IMR-90 (cell line): ENCODE results near the gene ATPAF2. TPM values are rescaled to one million over a fixed set of nuclear protein-coding genes. Genes with fewer than 3 reads are reported as not detected.

Experiments used
- ATAC-seq: fragments of 200-7000 bp; cut with Tn5 transposase; 2 replicates; pipeline ENCODE4 v1.9.1; 2020; ENCODE audit warnings: low read depth, mild to moderate bottlenecking, moderate library complexity
- BruUV-seq: library from RNA; stranded (reverse); fragments of 400-500 nt; replicated peaks from 2 replicates; lab custom pipeline; 2021; lab: Mats Ljungman, UMichigan
- CTCF ChIA-PET: fragments of 300-600 bp; formaldehyde crosslinking; extraction: SDS; loops from one replicate; lab custom pipeline; 2021; ENCODE audit warnings: antibody characterized with exemption; lab: Yijun Ruan, JAX
- POLR2A ChIA-PET: fragments of 300-600 bp; sonication (Branson Sonifier 250); formaldehyde crosslinking; loops from one replicate; lab custom pipeline; 2022; ENCODE audit warnings: antibody characterized with exemption; ENCODE audit not compliant: unreplicated experiment; lab: Charles Lee
- DNase-seq: peaks from one replicate; pipeline ENCODE4 v3.0.0; 2013
- H2AFZ ChIP-seq: replicated peaks from 2 replicates; pipeline ENCODE3; 2013; ENCODE audit warnings: low read length, mild to moderate bottlenecking; ENCODE audit not compliant: poor library complexity
- H2AK5ac ChIP-seq: 2 replicates; pipeline ENCODE4 v1.6.1; 2013; ENCODE audit warnings: low read depth, low read length, inconsistent platforms
- H2AK9ac ChIP-seq: replicated peaks from 2 replicates; pipeline ENCODE3; 2013; ENCODE audit warnings: mild to moderate bottlenecking, low read depth, low read length, moderate library complexity; ENCODE audit not compliant: poor library complexity
- H2BK120ac ChIP-seq: 2 replicates; pipeline ENCODE4 v1.6.1; 2013; ENCODE audit warnings: low read depth, low read length, inconsistent platforms
- H2BK15ac ChIP-seq: 3 replicates; pipeline ENCODE4 v1.6.1; 2013; ENCODE audit warnings: low read depth, low read length, inconsistent platforms
- H2BK20ac ChIP-seq: 2 replicates; pipeline ENCODE4 v1.6.1; 2013; ENCODE audit warnings: low read depth, mild to moderate bottlenecking, inconsistent platforms, low read length, moderate library complexity
- H2BK5ac ChIP-seq: 2 replicates; pipeline ENCODE4 v1.6.1; 2013; ENCODE audit warnings: mild to moderate bottlenecking, low read depth, low read length, inconsistent platforms; ENCODE audit not compliant: poor library complexity, severe bottlenecking
- H3K14ac ChIP-seq: replicated peaks from 2 replicates; pipeline ENCODE4 v1.6.1; 2013; ENCODE audit warnings: low read depth, low read length, inconsistent platforms
- H3K18ac ChIP-seq: 2 replicates; pipeline ENCODE4 v1.6.1; 2013; ENCODE audit warnings: low read depth, low read length, control low read depth
- H3K23ac ChIP-seq: 2 replicates; pipeline ENCODE4 v1.6.1; 2013; ENCODE audit warnings: low read depth, low read length, inconsistent platforms
- H3K27ac ChIP-seq: 2 replicates; pipeline ENCODE4 v1.5.1; 2013; ENCODE audit warnings: mild to moderate bottlenecking, control low read depth, low read length; ENCODE audit not compliant: insufficient read depth
- H3K27me3 ChIP-seq: 2 replicates; pipeline ENCODE4 v1.6.1; 2013; ENCODE audit warnings: low read length; ENCODE audit not compliant: control insufficient read depth, insufficient read depth
- H3K36me3 ChIP-seq: 2 replicates; pipeline ENCODE4 v1.6.1; 2013; ENCODE audit warnings: low read length, mixed read lengths; ENCODE audit not compliant: control insufficient read depth, insufficient read depth
- H3K4ac ChIP-seq: 2 replicates; pipeline ENCODE4 v1.6.1; 2013; ENCODE audit warnings: low read depth, low read length, inconsistent platforms
- H3K4me1 ChIP-seq: 2 replicates; pipeline ENCODE4 v1.6.1; 2013; ENCODE audit warnings: low read length, mixed read lengths; ENCODE audit not compliant: control insufficient read depth, insufficient read depth
- H3K4me2 ChIP-seq: 2 replicates; pipeline ENCODE4 v1.6.1; 2013; ENCODE audit warnings: low read depth, mild to moderate bottlenecking, control low read depth, low read length, moderate library complexity
- H3K4me3 ChIP-seq: 2 replicates; pipeline ENCODE4 v1.5.1; 2013; ENCODE audit warnings: low read depth, mild to moderate bottlenecking, control low read depth, low read length, moderate library complexity; ENCODE audit not compliant: insufficient read depth
- H3K56ac ChIP-seq: 2 replicates; pipeline ENCODE4 v1.6.1; 2013; ENCODE audit warnings: low read length, inconsistent platforms; ENCODE audit not compliant: insufficient read depth; ENCODE audit errors: extremely low read depth
- H3K79me1 ChIP-seq, 2 experiments: 2 replicates each; pipeline ENCODE4 v1.6.1; 2013; ENCODE audit warnings: low read length in 2 of 2, inconsistent platforms in 1 of 2, low read depth in 1 of 2
- H3K9ac ChIP-seq: 2 replicates; pipeline ENCODE4 v1.6.1; 2013; ENCODE audit warnings: low read depth, low read length, control low read depth
- H3K9me1 ChIP-seq: 2 replicates; pipeline ENCODE4 v1.6.1; 2013; ENCODE audit warnings: low read length, inconsistent platforms; ENCODE audit not compliant: insufficient read depth
- H3K9me3 ChIP-seq: 2 replicates; pipeline ENCODE4 v1.6.1; 2013; ENCODE audit warnings: low read length; ENCODE audit not compliant: control insufficient read depth, insufficient read depth
- H4K20me1 ChIP-seq: 2 replicates; pipeline ENCODE4 v1.6.1; 2013; ENCODE audit warnings: low read length, inconsistent platforms; ENCODE audit not compliant: insufficient read depth
- H4K5ac ChIP-seq: 2 replicates; pipeline ENCODE4 v1.6.1; 2013; ENCODE audit warnings: mild to moderate bottlenecking, low read depth, low read length, control low read depth
- H4K8ac ChIP-seq, 2 experiments: 2 replicates each; pipeline ENCODE4 v1.6.1; 2013; ENCODE audit warnings: low read depth in 2 of 2, low read length in 2 of 2, control low read depth in 1 of 2, inconsistent platforms in 1 of 2
- H4K91ac ChIP-seq: 2 replicates; pipeline ENCODE4 v1.6.1; 2013; ENCODE audit warnings: low read depth, low read length, inconsistent platforms; ENCODE audit not compliant: insufficient read depth
- MXI1 ChIP-seq: IDR thresholded peaks from 2 replicates; pipeline ENCODE4 v1.6.1; 2012; ENCODE audit warnings: low read depth, mild to moderate bottlenecking, low read length, moderate library complexity, borderline replicate concordance
- NFE2L2 ChIP-seq: fragments of 150-350 bp; IDR thresholded peaks from 2 replicates; pipeline ENCODE4 v1.6.1; 2016; ENCODE audit warnings: low read depth, mild to moderate bottlenecking, low read length
- RCOR1 ChIP-seq: IDR thresholded peaks from 2 replicates; pipeline ENCODE4 v1.6.1; 2012; ENCODE audit warnings: mild to moderate bottlenecking, low read length, improper control_type of control experiment; ENCODE audit not compliant: insufficient replicate concordance
- RFX5 ChIP-seq: IDR thresholded peaks from 2 replicates; pipeline ENCODE4 v1.8.0; 2012; ENCODE audit warnings: low read depth, mild to moderate bottlenecking, low read length, moderate library complexity
- WGBS, 2 experiments: methylation state at CpG; one replicate each; pipeline versions ENCODE4 v1.1.5 to v1.1.7; 2013; ENCODE audit warnings: missing lambda C conversion rate in 2 of 2; ENCODE audit not compliant: insufficient read length in 1 of 2; ENCODE audit errors: extremely low coverage in 2 of 2; 5-methylcytosine and 5-hydroxymethylcytosine counted together
- dilution Hi-C: fragments of 300-500 bp; cut with HindIII; formaldehyde crosslinking; loops from one replicate; pipeline ENCODE4 v1.14.3; 2018; ENCODE audit warnings: low sequenced_read_pairs; ENCODE audit not compliant: unreplicated experiment
- in situ Hi-C: fragments of 300-500 bp; cut with MboI; formaldehyde crosslinking; loops from 3 replicates; pipeline ENCODE4 v1.14.3; 2019; ENCODE audit warnings: low sequenced_read_pairs, inconsistent platforms, mixed read lengths
- intact Hi-C: fragments of 100-400 bp; cut with micrococcal nuclease; formaldehyde crosslinking; loops from 2 replicates; pipeline ENCODE4 v1.10.0; 2022
- polyA plus RNA-seq, 3 experiments: library from polyadenylated mRNA; depleted of rRNA; stranded (reverse); fragments of >200 nt; gene quantifications; 2 replicates each; pipeline ENCODE4 v1.2.3, GENCODE V29; 2012; ENCODE audit warnings: low replicate concordance in 1 of 3
- total RNA-seq: library from RNA; depleted of rRNA; stranded (reverse); fragments of >200 nt; gene quantifications from 2 replicates; pipeline ENCODE4 v1.2.3, GENCODE V29; 2012
- TF ChIP-seq, protein P1 (sequence below): conservative IDR thresholded peaks from 2 replicates; pipeline ENCODE4 v1.5.1; 2012; ENCODE audit warnings: mild to moderate bottlenecking, low read depth, low read length, improper control_type of control experiment
- TF ChIP-seq, protein P2 (sequence below): fragments of 150-350 bp; IDR thresholded peaks from 2 replicates; pipeline ENCODE4 v1.6.1; 2017; ENCODE audit warnings: mild to moderate bottlenecking, antibody characterized with exemption, low read length, low read depth

Gene ATPAF2
- total and polyA plus RNA-seq, 2 of the 4 experiments (the other 2 are of a cell fraction), result 19.5 to 27.6 TPM

DNA sequence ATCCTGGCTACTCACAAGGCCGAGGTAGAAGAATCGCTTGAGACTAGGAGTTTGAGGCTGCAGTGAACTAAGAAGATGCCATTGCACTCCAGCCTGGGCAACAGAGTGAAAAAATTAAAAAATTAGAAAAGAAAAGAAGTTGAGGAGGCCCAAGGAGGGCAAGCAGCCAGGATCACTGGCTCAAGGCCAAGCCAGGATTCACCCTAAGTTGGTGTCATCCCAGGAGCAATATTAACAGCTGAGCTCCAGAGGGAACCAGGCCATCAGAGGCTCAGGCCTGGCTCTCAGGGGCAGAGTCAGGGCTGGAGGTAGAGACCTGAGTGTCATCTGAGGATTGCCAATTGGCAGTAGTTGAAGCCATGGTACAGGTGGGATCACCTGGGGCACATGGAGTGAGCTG, 45.6 kb downstream of the ATPAF2 start:
- no peak overlapping the region for H3K23ac ChIP-seq
- dilution Hi-C loops, result no loop called here
- no peaks in the 10 kb centered on the region for H3K9me3 ChIP-seq
- H3K27me3 ChIP-seq, result no peaks in the 10 kb centered on the region
- 100% methylated on average over 2 of the region's 2 CpGs; no CpG with 5 or more reads in 1 of the 2 experiments for WGBS, 2 experiments
- H3K9me1 ChIP-seq, result peaks cover 2% of the 10 kb centered on the region
- H2BK20ac ChIP-seq, result no peak overlapping the region
- H4K91ac ChIP-seq, result no peak overlapping the region
- H4K20me1 ChIP-seq, result no peaks in the 10 kb centered on the region
- no peak overlapping the region for H3K4me3 ChIP-seq
- no peak overlapping the region for H3K9ac ChIP-seq
- no peak overlapping the region for H2AFZ ChIP-seq
- no peak overlapping the region; the same call in 1 of the 2 replicates for H2AK5ac ChIP-seq
- H2BK5ac ChIP-seq, result no peak overlapping the region
- peaks cover 8% of the 10 kb centered on the region; the same call in 1 of the 2 replicates for H3K4me1 ChIP-seq
- no peak overlapping the region for H2AK9ac ChIP-seq
- BruUV-seq, result no TSS peak
- no peak overlapping the region for H4K8ac ChIP-seq
- TF ChIP-seq NFE2L2 (no peak), RCOR1 (no peak), RFX5 (no peak), MXI1 (no peak)
- TF ChIP-seq, protein P1, sequence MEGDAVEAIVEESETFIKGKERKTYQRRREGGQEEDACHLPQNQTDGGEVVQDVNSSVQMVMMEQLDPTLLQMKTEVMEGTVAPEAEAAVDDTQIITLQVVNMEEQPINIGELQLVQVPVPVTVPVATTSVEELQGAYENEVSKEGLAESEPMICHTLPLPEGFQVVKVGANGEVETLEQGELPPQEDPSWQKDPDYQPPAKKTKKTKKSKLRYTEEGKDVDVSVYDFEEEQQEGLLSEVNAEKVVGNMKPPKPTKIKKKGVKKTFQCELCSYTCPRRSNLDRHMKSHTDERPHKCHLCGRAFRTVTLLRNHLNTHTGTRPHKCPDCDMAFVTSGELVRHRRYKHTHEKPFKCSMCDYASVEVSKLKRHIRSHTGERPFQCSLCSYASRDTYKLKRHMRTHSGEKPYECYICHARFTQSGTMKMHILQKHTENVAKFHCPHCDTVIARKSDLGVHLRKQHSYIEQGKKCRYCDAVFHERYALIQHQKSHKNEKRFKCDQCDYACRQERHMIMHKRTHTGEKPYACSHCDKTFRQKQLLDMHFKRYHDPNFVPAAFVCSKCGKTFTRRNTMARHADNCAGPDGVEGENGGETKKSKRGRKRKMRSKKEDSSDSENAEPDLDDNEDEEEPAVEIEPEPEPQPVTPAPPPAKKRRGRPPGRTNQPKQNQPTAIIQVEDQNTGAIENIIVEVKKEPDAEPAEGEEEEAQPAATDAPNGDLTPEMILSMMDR, result no peak
- TF ChIP-seq, protein P2, sequence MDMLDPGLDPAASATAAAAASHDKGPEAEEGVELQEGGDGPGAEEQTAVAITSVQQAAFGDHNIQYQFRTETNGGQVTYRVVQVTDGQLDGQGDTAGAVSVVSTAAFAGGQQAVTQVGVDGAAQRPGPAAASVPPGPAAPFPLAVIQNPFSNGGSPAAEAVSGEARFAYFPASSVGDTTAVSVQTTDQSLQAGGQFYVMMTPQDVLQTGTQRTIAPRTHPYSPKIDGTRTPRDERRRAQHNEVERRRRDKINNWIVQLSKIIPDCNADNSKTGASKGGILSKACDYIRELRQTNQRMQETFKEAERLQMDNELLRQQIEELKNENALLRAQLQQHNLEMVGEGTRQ, result no peak
- H3K4ac ChIP-seq, result no peak overlapping the region
- ChIA-PET POLR2A (no interaction called here), CTCF (no interaction called here)
- DNase-seq, result no peak
- H3K79me1 ChIP-seq, result no peaks in the 10 kb centered on the region
- H2BK120ac ChIP-seq, result no peak overlapping the region
- in situ Hi-C loops, result no loop called here
- intact Hi-C loops, result loop anchor here (5.0 kb wide), 1 partner anchor 34 kb away; no protein-coding TSS in a partner anchor
- no peak overlapping the region for H3K27ac ChIP-seq
- H3K36me3 ChIP-seq, result no peaks in the 10 kb centered on the region
- no peak overlapping the region for H2BK15ac ChIP-seq
- H4K5ac ChIP-seq, result no peak overlapping the region
- H3K14ac ChIP-seq, result no peak overlapping the region
- no peak overlapping the region for H3K4me2 ChIP-seq
- ATAC-seq, result no peak
- H3K18ac ChIP-seq, result no peak overlapping the region
- no peak overlapping the region for H3K56ac ChIP-seq
